GM12865 (cell line): Measurements from ENCODE around the gene SEMA3F.
A peak's percentile ranks its signal among the peaks of the same experiment; 100 is the strongest.
"Not testable (repeated sequence)": the region's sequence is repeated elsewhere in the genome, so short reads cannot be mapped to it uniquely, and the experiment has no call there.

ENCODE experiments used
- DNase-seq: peaks from one replicate; pipeline ENCODE4 v3.0.0; 2010; ENCODE audit warnings: low read depth
- H3K4me3 ChIP-seq: 2 replicates; pipeline ENCODE4 v1.5.1; 2011; ENCODE audit warnings: mild to moderate bottlenecking, low read depth, low read length, control low read depth
- TF ChIP-seq, protein P1 (sequence below): IDR thresholded peaks from 2 replicates; pipeline ENCODE4 v1.5.1; 2011; ENCODE audit warnings: low read length, control low read depth, low read depth, inconsistent platforms; ENCODE audit not compliant: insufficient read depth; ENCODE audit errors: missing control alignments

SEMA3F gene

DNA sequence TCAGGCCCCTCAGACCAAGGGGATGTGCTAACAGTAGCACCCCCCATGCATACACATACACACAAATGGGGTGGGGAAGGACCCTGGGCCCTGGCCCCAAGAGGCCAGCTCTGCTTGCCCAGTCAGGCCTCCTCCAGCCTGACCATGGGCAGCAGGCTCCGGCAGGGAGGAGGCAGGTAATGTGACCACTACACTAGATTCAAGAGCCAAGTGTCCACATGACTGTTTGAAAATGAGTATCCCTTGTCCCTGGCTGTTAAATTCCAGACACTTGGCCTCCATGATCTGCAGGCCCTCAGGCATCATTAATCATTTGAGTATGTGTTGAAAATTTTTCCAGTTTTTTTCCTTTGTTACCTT lies 67.0 kb downstream of the SEMA3F start:
- TF ChIP-seq, protein P1, sequence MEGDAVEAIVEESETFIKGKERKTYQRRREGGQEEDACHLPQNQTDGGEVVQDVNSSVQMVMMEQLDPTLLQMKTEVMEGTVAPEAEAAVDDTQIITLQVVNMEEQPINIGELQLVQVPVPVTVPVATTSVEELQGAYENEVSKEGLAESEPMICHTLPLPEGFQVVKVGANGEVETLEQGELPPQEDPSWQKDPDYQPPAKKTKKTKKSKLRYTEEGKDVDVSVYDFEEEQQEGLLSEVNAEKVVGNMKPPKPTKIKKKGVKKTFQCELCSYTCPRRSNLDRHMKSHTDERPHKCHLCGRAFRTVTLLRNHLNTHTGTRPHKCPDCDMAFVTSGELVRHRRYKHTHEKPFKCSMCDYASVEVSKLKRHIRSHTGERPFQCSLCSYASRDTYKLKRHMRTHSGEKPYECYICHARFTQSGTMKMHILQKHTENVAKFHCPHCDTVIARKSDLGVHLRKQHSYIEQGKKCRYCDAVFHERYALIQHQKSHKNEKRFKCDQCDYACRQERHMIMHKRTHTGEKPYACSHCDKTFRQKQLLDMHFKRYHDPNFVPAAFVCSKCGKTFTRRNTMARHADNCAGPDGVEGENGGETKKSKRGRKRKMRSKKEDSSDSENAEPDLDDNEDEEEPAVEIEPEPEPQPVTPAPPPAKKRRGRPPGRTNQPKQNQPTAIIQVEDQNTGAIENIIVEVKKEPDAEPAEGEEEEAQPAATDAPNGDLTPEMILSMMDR, result no peak
- H3K4me3 ChIP-seq, result no peak overlapping the region
- no peak for DNase-seq

DNA sequence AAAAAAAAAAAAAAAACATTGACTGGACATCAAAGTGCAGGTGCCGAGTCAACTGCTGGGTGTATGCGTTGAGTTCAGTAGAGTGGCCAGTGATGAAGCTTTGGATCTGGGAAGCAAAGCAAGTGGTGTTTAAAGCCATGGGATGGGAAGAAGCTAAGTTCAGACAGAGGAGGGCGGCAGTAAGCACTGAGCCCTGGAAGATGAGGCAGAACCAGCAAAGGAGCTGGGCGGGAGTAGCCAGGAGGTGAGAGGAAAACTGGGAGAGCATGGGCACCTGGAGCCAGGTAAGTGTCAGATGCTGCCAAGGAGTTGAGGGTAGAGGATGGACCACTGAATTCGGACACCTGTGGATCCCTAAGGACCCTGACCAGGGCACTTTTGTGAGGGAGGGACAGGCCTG lies 69.5 kb downstream of the SEMA3F start:
- no peak overlapping the region for H3K4me3 ChIP-seq
- DNase-seq, result no peak
- TF ChIP-seq, protein P1, result no peak

- peak overlapping the region; percentile 61 for H3K4me3 ChIP-seq
- TF ChIP-seq, protein P1, result no peak
- DNase-seq, result peak; percentile 61
Observed at GRCh38 chr3:50226888-50227389, 71.8 kb downstream of the SEMA3F start.

GRCh38 chr3:50227390-50228183 lies 72.5 kb downstream of the SEMA3F start:
- peak overlapping the region; percentile 73 for H3K4me3 ChIP-seq
- DNase-seq, result peak; percentile 96
- TF ChIP-seq, protein P1, result peak; percentile 81

DNA sequence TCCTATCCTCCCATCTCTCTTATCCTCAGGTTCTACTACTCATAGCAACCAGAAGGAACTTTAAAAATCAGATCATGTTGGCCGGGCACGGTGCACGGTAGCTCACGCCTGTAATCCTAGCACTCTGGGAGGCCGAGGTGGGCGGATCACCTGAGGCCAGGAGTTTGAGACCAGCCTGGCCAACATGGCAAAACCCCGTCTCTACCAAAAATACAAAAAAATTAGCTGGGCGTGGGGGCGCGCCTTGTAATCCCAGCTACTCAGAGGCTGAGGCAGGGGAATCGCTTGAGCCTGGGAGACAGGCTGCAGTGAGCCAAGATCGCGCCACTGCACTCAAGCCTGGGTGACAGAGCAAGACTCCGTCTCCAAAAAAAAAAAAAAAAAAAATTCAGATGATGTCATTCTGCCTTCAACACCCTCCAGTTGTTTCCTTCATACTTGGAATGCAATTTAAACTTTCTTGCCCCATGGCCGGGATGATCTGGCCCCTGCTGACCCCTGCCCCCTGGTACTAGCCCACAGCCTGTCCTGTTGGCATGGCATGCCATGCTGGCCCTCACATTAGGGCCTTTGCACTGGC lies 73.2 kb downstream of the SEMA3F start:
- peak overlapping the region; percentile 73 for H3K4me3 ChIP-seq
- not testable (repeated sequence) for DNase-seq

DNA sequence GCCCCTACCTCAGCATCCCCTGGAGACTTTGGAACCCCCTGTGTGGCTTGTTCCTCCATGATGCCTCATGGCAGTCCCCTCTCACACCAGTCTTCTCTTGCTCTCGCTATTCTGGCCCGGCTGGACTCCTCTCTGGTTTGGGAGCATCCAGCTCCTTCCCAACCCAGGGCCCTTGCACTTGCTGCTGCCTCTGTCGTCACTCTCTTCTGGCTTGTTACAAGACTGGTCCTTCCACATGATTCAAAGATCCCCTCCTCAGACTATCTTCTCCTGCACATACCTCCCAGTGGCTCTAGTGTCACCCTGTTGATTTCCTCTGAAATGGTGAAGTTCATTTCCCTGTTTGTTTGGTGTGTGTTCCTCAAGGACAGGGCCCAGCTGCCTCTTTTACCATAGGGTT lies 74.4 kb downstream of the SEMA3F start:
- H3K4me3 ChIP-seq, result no peak overlapping the region
- DNase-seq, result no peak
- TF ChIP-seq, protein P1, result no peak

DNA sequence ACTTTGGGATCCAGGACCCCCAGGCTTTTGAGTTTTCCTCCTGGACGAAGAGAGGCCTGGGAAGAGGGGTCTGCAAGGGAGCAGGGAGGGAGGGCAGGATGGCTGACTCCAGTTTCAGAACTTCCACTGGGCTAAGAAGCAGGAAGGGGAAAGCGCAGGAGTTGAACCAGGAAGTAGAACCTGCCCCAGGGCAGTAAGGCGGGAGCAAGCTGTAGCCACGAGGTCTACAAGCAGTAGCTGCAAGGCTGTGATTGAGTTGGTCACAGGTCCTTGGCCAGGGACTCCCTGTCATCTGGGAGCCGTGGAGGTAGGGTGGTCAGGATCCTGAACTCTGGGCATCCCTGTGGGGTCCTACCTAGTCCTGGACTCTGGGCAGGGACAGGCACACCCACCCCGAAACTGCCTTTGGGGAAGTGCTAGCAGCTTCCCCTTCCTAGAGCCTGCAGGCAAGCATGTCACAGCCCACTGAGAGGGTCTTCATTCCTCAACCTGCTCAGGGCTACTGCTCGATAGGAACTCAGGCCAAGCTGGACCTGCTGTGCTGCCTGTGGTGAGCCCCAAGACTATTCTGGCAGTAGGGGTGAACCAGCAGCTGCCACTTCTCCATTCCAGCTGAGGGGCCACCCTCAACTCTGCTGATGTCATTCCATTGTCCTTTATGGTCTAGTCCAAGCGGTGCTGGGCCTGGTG lies 75.1 kb downstream of the SEMA3F start:
- TF ChIP-seq, protein P1, result no peak
- no peak overlapping the region for H3K4me3 ChIP-seq
- no peak for DNase-seq
